Spleen (tissue), 7 donors: ENCODE data around the gene JARID2.

Experiments used
- POLR2A ChIP-seq, 3 donors: fragments of 450-650 bp; IDR thresholded peaks; one replicate each; pipeline ENCODE4 v1.5.1; 2017; ENCODE audit warnings: antibody characterized with exemption in 3 of 3, mild to moderate bottlenecking in 1 of 3
- TF ChIP-seq, protein P1 (sequence below), 11 experiments: fragments of 200-600 bp in 7 of 11; fragments of 450-650 bp in 4 of 11; sonication (generic) in 4 of 11; IDR thresholded peaks in 8 of 11; conservative IDR thresholded peaks in 3 of 11; 1 replicate in 7 of 11; 2 replicates in 4 of 11; pipeline versions ENCODE4 v1.4.0 to v1.8.0; 2016 to 2021; ENCODE audit warnings: antibody characterized with exemption in 11 of 11, inconsistent platforms in 4 of 11, mild to moderate bottlenecking in 1 of 11
- donor health status: DM: no; HTN: no; CAD: no; lungs with moderate emphysema.
- donor health status: DM: no; HTN: no; CAD: no.
- donor health status: DM: no; HTN: no; CAD: no.

DNA sequence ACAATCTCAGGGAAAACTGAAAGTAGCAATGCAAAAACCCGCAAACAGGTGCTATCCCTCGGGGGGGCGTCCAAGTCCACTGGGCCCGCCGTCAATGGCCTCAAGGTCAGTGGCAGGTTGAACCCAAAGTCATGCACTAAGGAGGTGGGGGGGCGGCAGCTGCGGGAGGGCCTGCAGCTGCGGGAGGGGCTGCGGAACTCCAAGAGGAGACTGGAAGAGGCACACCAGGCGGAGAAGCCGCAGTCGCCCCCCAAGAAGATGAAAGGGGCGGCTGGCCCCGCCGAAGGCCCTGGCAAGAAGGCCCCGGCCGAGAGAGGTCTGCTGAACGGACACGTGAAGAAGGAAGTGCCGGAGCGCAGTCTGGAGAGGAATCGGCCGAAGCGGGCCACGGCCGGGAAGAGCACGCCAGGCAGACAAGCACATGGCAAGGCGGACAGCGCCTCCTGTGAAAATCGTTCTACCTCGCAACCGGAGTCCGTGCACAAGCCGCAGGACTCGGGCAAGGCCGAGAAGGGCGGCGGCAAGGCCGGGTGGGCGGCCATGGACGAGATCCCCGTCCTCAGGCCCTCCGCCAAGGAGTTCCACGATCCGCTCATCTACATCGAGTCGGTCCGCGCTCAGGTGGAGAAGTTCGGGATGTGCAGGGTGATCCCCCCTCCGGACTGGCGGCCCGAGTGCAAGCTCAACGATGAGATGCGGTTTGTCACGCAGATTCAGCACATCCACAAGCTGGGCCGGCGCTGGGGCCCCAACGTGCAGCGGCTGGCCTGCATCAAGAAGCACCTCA lies 250.7 kb downstream of the JARID2 start:
- TF ChIP-seq, protein P1, sequence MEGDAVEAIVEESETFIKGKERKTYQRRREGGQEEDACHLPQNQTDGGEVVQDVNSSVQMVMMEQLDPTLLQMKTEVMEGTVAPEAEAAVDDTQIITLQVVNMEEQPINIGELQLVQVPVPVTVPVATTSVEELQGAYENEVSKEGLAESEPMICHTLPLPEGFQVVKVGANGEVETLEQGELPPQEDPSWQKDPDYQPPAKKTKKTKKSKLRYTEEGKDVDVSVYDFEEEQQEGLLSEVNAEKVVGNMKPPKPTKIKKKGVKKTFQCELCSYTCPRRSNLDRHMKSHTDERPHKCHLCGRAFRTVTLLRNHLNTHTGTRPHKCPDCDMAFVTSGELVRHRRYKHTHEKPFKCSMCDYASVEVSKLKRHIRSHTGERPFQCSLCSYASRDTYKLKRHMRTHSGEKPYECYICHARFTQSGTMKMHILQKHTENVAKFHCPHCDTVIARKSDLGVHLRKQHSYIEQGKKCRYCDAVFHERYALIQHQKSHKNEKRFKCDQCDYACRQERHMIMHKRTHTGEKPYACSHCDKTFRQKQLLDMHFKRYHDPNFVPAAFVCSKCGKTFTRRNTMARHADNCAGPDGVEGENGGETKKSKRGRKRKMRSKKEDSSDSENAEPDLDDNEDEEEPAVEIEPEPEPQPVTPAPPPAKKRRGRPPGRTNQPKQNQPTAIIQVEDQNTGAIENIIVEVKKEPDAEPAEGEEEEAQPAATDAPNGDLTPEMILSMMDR (IDR thresholded peaks at IDR 0.05 in 8 of 11, conservative IDR thresholded peaks at IDR 0.05 in 3 of 11) = no peak
- TF ChIP-seq POLR2A (IDR thresholded peaks at IDR 0.05) = no peak
